Limb (tissue), 2 donors: ENCODE results near the gene UBE2A.

Experiments used
- DNase-seq, 2 donors: peaks; one replicate each; pipeline ENCODE4 v3.0.0-alpha.2; 2016; ENCODE audit errors: extremely low spot score in 2 of 2

UBE2A gene

GRCh38 chrX:119606280-119607017, 32.1 kb downstream of the UBE2A start, which contains the start of gene NKRF:
Gene NKRF (minus strand): TSS chrX:119606424.
- peak; percentile 78 to 90 for DNase-seq

- DNase-seq = no peak
Measured at GRCh38 chrX:119607018-119607389, 32.6 kb downstream of the UBE2A start.

DNA sequence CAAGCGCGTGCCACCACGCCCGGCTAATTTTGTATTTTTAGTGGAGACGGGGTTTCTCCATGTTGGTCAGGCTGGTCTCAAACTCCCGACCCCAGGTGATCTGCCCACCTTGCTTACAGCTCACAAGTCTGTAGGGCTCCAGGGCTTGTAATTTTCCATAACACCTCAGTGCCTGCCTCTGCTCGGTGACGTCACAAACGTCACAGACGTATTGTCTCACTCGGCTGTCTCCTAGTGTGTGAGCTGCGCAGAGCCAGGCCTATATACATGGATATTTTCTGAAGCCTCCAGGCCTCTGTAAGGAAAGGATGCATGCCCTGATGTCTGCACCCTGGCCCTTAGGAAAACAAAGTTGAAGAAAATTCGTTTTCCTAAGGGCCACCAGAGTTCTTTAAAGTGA, 40.4 kb downstream of the UBE2A start:
- DNase-seq = no peak

DNA sequence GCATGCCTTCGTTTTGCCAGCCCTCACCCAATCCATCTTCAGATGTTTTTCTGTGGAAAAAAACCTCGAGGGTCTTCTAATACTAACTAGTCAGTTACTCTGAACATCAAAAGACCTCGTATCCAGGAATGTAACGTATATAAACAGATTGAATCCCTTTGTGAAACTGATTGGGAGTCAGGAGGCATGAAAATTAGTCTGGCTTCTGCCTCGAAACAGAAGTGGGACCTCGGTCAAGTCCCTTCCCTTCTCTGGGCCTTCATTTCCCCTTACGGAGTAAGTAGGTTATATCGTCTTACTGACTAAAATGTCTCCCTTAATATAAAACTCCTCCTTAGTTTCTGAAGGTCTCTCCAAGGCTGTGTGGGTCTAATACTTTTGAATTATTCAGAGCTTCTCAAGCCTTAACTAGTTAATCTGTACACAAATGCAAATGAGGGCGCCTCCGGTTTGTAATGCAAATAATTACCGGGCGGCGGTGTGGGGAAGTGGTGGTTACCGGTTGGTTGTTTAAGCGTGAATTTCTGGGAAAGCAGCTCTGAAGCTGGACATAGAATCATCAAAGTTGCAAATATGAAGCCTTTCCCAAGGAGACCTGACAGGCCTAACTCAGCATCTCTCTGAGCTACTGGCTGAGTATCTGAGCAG, 43.3 kb downstream of the UBE2A start:
- no peak for DNase-seq

DNA sequence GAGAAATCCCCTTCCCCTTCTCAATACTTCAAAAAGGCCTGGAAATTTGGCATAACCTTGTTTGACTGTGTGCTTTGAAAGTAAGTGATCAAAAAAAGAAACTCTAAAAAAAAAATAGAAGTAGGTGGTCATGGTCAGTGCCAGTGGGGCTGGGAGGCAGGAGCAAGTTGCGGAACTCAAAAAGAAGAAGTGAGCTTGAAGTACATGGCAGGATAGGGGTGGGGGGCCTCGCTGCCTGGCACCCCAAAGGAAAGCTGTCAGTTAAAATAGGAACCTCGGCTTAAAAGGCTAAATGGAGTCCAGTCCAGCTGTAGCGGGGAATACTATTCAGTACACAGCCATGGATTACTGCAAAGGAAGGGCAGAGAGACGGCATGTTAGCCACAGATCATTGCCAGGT, 44.1 kb downstream of the UBE2A start:
- no peak for DNase-seq

- peak; percentile 13 to 45 for DNase-seq
Measured at GRCh38 chrX:119622356-119623232, 48.2 kb downstream of the UBE2A start.

DNA sequence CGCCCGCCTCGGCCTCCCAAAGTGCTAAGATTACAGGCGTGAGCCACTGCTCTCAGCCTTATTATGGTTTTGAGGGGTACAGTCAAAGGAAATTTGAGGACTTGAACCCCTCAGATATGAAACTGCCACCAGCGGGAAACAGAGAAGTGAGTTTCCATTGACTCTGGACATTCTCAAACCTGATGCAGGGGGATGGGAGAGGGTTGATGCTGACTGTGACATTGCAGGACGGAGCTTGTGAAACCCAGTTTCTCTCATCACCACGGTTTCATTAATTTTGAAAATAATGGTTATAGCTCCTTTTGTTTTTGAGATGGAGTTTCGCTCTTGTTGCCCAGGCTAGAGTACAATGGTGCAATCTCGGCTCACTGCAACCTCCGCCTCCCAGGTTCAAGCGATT, 50.1 kb downstream of the UBE2A start:
- no peak for DNase-seq

DNA sequence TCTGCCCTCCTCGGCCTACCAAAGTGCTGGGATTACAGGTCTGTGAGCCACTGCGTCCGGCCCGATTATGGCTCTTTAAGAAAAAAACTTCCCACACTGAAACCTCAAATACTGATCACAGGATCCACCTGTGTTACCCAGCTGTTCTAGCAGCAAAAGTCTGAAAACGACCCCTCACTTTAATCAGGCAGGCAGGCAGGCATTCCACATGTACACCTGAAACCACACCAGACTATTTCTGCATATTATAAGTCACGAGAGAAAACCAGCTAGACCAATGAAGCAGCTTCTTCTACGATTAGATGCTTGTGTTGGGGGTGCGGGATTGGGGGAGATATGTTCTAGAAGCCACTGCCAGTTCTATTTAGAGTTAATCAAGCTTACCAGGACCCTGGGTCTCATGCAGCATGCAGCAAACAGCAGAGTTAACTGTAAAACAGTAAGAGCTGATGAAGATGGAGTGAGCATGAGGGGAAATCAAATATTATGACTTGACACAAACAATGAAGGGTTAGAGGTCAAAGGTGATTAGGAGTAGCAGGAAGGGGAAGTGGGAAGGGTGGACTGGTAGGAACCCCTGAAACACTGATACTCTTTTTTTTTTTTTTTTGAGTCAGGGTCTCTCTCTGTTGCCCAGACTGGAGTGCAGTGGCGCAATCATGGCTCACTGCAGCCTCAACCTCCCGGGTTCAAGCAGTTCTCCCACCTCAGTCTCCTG, 50.7 kb downstream of the UBE2A start:
- no peak for DNase-seq

- DNase-seq = no peak
Measured at GRCh38 chrX:119625843-119626242, 51.5 kb downstream of the UBE2A start.
